Measurements from ENCODE around the gene WDR72. TPM values are rescaled to one million over a fixed set of nuclear protein-coding genes. Genes with fewer than 3 reads are reported as not detected.
A peak's percentile ranks its signal among the peaks of the same experiment; 100 is the strongest.

Gene WDR72
- total and polyA plus RNA-seq, 2 experiments from 2014 or later: 0.99 to 1.9 TPM

- TF ChIP-seq ZNF331 (CRISPR knock-in tag; IDR thresholded peaks at IDR 0.05; ENCODE audit: low read depth) (no peak), POLR2AphosphoS5 (IDR thresholded peaks at IDR 0.05; ENCODE audit: low read depth) (no peak), JUNB (IDR thresholded peaks at IDR 0.05; ENCODE audit: unreplicated experiment) (no peak)
Observed at GRCh38 chr15:53525894-53526293, 233.6 kb downstream of the WDR72 start (continued).

- Histone ChIP-seq H3K4me1 (ENCODE audit: insufficient read depth) (no peaks in the 10 kb centered on the region), H3K9me2 (ENCODE audit: insufficient read depth) (no peaks in the 10 kb centered on the region), H3K27ac (ENCODE audit: low read depth) (no peak overlapping the region), H4K20me1 (replicated peaks; ENCODE audit: insufficient read depth) (no peaks in the 10 kb centered on the region), H3F3A (replicated peaks; ENCODE audit: low read depth) (no peaks in the 10 kb centered on the region), H3K79me2 (replicated peaks; ENCODE audit: insufficient read depth) (no peaks in the 10 kb centered on the region), H3K4me3 (no peak overlapping the region), H3K27me3 (ENCODE audit: insufficient read depth) (no peaks in the 10 kb centered on the region), H3K36me3 (ENCODE audit: insufficient read depth) (0 out of 2 replicates have a peak, but pooled peaks cover 4% of the 10 kb centered on the region), H3K4me2 (no peak overlapping the region), H2AFZ (no peak overlapping the region)
- no peak overlapping the region for H3K4me3 Mint-ChIP-seq
- H3K9me3 Mint-ChIP-seq: no peaks in the 10 kb centered on the region
- no peaks in the 10 kb centered on the region for H3K4me1 Mint-ChIP-seq
- no peak overlapping the region for H3K27ac Mint-ChIP-seq
- ATAC-seq (peak; percentile 36; the same call in 2 of the 3 replicates), DNase-seq (ENCODE audit: low spot score) (no peak)
- TF ChIP-seq ETS1 (IDR thresholded peaks at IDR 0.05) (no peak), POLR2AphosphoS5 (IDR thresholded peaks at IDR 0.05; ENCODE audit: low read depth) (no peak), ZNF114 (CRISPR knock-in tag; IDR thresholded peaks at IDR 0.05) (no peak), NANOG (IDR thresholded peaks at IDR 0.05; ENCODE audit: borderline replicate concordance) (no peak), REST (IDR thresholded peaks at IDR 0.05; ENCODE audit: unreplicated experiment) (no peak), EZH2phosphoT487 (IDR thresholded peaks at IDR 0.05; ENCODE audit: unreplicated experiment) (no peak), CTCF (conservative IDR thresholded peaks at IDR 0.05; ENCODE audit: low read depth in 2 of 2) (no peak), STAT1 (IDR thresholded peaks at IDR 0.05; ENCODE audit: unreplicated experiment) (no peak), JUNB (IDR thresholded peaks at IDR 0.05; ENCODE audit: unreplicated experiment) (no peak), EZH2 (IDR thresholded peaks at IDR 0.05; ENCODE audit: low read depth, unreplicated experiment) (no peak)
- no peaks in the 10 kb centered on the region for H3K27me3 Mint-ChIP-seq (ENCODE audit: insufficient read depth, low read depth, poor library complexity)
- H3K36me3 Mint-ChIP-seq (ENCODE audit: low read depth): no peaks in the 10 kb centered on the region
Observed at GRCh38 chr15:53522991-53523390, 236.5 kb downstream of the WDR72 start.

Data from GM23338 (cell line).